Nephron (organoid): Measurements from ENCODE around the gene ICE1.
"Not testable (repeated sequence)": the region's sequence is repeated elsewhere in the genome, so short reads cannot be mapped to it uniquely, and the experiment has no call there.

Source experiments
- H3K27ac Mint-ChIP-seq, 3 experiments: 2 replicates each; pipeline ENCODE4 v1.8.0; 2020; ENCODE audit warnings: mixed read lengths in 3 of 3, mild to moderate bottlenecking in 2 of 3, moderate library complexity in 1 of 3
- H3K27me3 Mint-ChIP-seq: 2 replicates; pipeline ENCODE4 v1.8.0; 2021; ENCODE audit warnings: low read depth, mild to moderate bottlenecking, moderate library complexity, mixed read lengths
- H3K36me3 Mint-ChIP-seq: 2 replicates; pipeline ENCODE4 v1.8.0; 2020; ENCODE audit warnings: low read depth, mixed read lengths
- H3K4me1 Mint-ChIP-seq: 2 replicates; pipeline ENCODE4 v1.8.0; 2020; ENCODE audit warnings: mixed read lengths
- H3K4me3 Mint-ChIP-seq, 3 experiments: 2 replicates each; pipeline ENCODE4 v1.8.0; 2020; ENCODE audit warnings: mild to moderate bottlenecking in 3 of 3, mixed read lengths in 3 of 3, moderate library complexity in 2 of 3
- H3K9me3 Mint-ChIP-seq: 2 replicates; pipeline ENCODE4 v1.8.0; 2020; ENCODE audit warnings: mixed read lengths
- TF ChIP-seq, protein P1 (sequence below), 3 experiments: fragments of 200-600 bp; sonication (generic); IDR thresholded peaks; one replicate each; pipeline ENCODE4 v1.5.0; 2021; ENCODE audit warnings: antibody characterized with exemption in 3 of 3; ENCODE audit not compliant: unreplicated experiment in 3 of 3

The ICE1 gene

DNA sequence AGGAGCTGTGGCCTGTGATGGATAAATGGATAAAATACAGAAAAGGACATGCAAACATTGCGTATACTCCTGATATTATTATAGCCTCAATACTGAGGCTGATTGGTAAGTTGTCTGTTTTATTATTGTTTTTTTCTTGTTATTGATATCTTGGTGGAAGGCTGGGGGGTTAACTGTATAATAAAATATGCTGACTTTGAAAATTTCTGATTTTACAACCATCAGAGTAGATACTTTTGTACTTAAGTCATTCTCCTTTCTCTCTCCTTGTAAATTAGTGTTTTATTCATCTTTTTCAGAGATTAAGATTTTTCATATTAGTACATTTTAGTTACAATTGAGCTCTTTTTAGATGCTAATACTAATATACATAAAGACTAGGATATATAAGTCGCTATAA is 53.5 kb downstream of the ICE1 start:
- H3K27me3 Mint-ChIP-seq = no peaks in the 10 kb centered on the region
- no peak overlapping the region for H3K27ac Mint-ChIP-seq
- no peaks in the 10 kb centered on the region for H3K9me3 Mint-ChIP-seq
- no peak overlapping the region for H3K4me3 Mint-ChIP-seq
- TF ChIP-seq, protein P1, sequence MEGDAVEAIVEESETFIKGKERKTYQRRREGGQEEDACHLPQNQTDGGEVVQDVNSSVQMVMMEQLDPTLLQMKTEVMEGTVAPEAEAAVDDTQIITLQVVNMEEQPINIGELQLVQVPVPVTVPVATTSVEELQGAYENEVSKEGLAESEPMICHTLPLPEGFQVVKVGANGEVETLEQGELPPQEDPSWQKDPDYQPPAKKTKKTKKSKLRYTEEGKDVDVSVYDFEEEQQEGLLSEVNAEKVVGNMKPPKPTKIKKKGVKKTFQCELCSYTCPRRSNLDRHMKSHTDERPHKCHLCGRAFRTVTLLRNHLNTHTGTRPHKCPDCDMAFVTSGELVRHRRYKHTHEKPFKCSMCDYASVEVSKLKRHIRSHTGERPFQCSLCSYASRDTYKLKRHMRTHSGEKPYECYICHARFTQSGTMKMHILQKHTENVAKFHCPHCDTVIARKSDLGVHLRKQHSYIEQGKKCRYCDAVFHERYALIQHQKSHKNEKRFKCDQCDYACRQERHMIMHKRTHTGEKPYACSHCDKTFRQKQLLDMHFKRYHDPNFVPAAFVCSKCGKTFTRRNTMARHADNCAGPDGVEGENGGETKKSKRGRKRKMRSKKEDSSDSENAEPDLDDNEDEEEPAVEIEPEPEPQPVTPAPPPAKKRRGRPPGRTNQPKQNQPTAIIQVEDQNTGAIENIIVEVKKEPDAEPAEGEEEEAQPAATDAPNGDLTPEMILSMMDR (IDR thresholded peaks at IDR 0.05; ENCODE audit: unreplicated experiment in 3 of 3) = no peak
- no peaks in the 10 kb centered on the region for H3K4me1 Mint-ChIP-seq
- peaks cover 65% of the 10 kb centered on the region for H3K36me3 Mint-ChIP-seq

DNA sequence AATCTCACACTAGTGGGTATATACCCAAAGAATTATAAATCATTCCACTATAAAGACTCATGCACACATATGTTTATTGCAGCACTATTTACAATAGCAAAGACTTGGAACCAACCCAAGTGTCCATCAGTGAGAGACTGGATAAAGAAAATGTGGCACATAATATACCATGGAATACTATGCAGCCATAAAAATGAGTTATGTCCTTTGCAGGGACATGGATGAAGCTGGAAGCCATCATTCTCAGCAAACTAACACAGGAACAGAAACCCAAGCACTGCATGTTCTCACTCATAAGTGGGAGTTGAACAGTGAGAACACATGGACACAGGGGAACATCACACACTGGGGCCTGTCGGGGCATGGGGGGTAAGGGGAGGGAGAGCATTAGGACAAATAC is 57.1 kb downstream of the ICE1 start:
- H3K9me3 Mint-ChIP-seq, H3K27me3 Mint-ChIP-seq: not testable (repeated sequence)

GRCh38 chr5:5480481-5481111 is 58.1 kb downstream of the ICE1 start:
- no peak overlapping the region for H3K27ac Mint-ChIP-seq
- peaks cover 57% of the 10 kb centered on the region for H3K36me3 Mint-ChIP-seq
- no peaks in the 10 kb centered on the region for H3K4me1 Mint-ChIP-seq

More for the DNA sequence above, 57.1 kb downstream of the ICE1 start:
- H3K4me1 Mint-ChIP-seq, H3K4me3 Mint-ChIP-seq, H3K27ac Mint-ChIP-seq: not testable (repeated sequence)
- peaks cover 64% of the 10 kb centered on the region for H3K36me3 Mint-ChIP-seq

DNA sequence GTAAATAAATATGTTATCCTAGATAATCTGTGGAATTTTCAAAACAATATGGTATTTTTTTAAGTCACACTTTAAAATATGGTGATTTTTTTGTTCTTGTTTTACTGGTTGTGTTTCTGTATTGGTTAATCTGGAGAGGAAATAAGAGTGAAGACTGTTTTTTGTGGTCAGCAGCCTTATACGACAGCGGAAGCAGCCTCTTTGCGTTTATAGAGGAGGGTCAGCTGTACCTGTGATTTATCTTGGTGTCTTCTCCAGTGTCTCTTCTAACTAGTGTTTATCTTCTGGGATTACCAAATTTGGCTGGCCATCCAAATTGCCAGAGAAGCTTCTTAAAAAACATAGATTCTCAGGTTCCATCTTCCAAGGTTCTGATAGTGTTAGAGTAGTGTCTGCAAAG is 58.7 kb downstream of the ICE1 start:
- Mint-ChIP-seq H3K4me1 (no peaks in the 10 kb centered on the region), H3K9me3 (no peaks in the 10 kb centered on the region), H3K36me3 (peaks cover 51% of the 10 kb centered on the region), H3K27ac (no peak overlapping the region), H3K27me3 (no peaks in the 10 kb centered on the region), H3K4me3 (no peak overlapping the region)
- TF ChIP-seq, protein P1 (IDR thresholded peaks at IDR 0.05; ENCODE audit: unreplicated experiment in 3 of 3) = no peak

More at GRCh38 chr5:5480481-5481111, 58.1 kb downstream of the ICE1 start:
- no peak overlapping the region for H3K4me3 Mint-ChIP-seq
- H3K9me3 Mint-ChIP-seq = no peaks in the 10 kb centered on the region
- no peaks in the 10 kb centered on the region for H3K27me3 Mint-ChIP-seq
- TF ChIP-seq, protein P1 (IDR thresholded peaks at IDR 0.05; ENCODE audit: unreplicated experiment in 3 of 3) = no peak

DNA sequence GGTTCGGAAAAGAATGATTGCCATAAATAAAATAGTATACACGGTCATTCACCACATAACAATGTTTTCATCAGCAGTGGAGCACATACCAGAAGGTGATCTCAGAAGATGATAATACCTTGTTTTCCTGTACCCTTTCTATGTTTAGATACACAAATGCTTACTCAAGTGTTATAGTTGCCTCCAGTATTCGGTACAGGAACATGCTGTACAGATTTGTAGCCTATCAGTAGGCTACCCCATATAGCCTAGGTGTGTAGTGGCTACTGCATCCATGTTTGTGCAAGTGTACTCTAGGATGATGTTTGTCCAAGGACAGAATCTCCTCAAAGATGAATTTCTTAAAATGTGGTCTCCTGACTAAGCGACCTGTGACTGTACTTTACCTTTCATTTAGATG is 59.2 kb downstream of the ICE1 start:
- H3K27me3 Mint-ChIP-seq = no peaks in the 10 kb centered on the region
- TF ChIP-seq, protein P1 (IDR thresholded peaks at IDR 0.05; ENCODE audit: unreplicated experiment in 3 of 3) = no peak
- H3K4me1 Mint-ChIP-seq = no peaks in the 10 kb centered on the region
- peaks cover 47% of the 10 kb centered on the region for H3K36me3 Mint-ChIP-seq
- H3K9me3 Mint-ChIP-seq = no peaks in the 10 kb centered on the region
- no peak overlapping the region for H3K27ac Mint-ChIP-seq
- no peak overlapping the region for H3K4me3 Mint-ChIP-seq

- Mint-ChIP-seq H3K9me3 (no peaks in the 10 kb centered on the region), H3K27me3 (no peaks in the 10 kb centered on the region), H3K36me3 (peaks cover 35% of the 10 kb centered on the region), H3K4me1 (no peaks in the 10 kb centered on the region), H3K27ac (peak overlapping the region in 2 of 3 experiments; percentile 32 to 87), H3K4me3 (no peak overlapping the region)
- TF ChIP-seq, protein P1 (IDR thresholded peaks at IDR 0.05; ENCODE audit: unreplicated experiment in 3 of 3) = no peak
Observed at GRCh38 chr5:5483350-5483749, 60.9 kb downstream of the ICE1 start.
